MM.1S (cell line): ENCODE results near the gene ZNF45.

Source experiments
- CTCF ChIP-seq: fragments of 300-600 bp; sonication (generic); IDR thresholded peaks from 2 replicates; pipeline ENCODE4 v1.5.1; 2016; ENCODE audit warnings: antibody characterized with exemption, low read length, mixed read lengths
- EZH2 ChIP-seq: fragments of 300-600 bp; sonication (generic); optimal IDR thresholded peaks from 2 replicates; pipeline ENCODE3; 2017; ENCODE audit warnings: low read depth, mild to moderate bottlenecking, antibody characterized with exemption, low read length, mixed read lengths

- TF ChIP-seq CTCF = no peak
- no peak for TF ChIP-seq EZH2
These were observed 21.0 kb downstream of the ZNF45 start for GRCh38 chr19:43914051-43914450.
